HepG2 (cell line): ENCODE measurements around the gene MINDY1. TPM values are rescaled to one million over a fixed set of nuclear protein-coding genes. Genes with fewer than 3 reads are reported as not detected.
A peak's percentile ranks its signal among the peaks of the same experiment; 100 is the strongest.

ENCODE experiments used
- ATF6 ChIP-seq: sonication (generic); formaldehyde crosslinking; conservative IDR thresholded peaks from 2 replicates; pipeline ENCODE4 v1.4.0; 2020; ENCODE audit warnings: missing genetic modification reagents
- DMAP1 ChIP-seq: IDR thresholded peaks from 2 replicates; pipeline ENCODE4 v1.6.1; 2016
- ELF1 ChIP-seq: sonication (generic); formaldehyde crosslinking; IDR thresholded peaks from 2 replicates; pipeline ENCODE4 v1.4.0; 2020; ENCODE audit warnings: missing genetic modification reagents
- GABPA ChIP-seq, 2 experiments: IDR thresholded peaks; 2 replicates each; pipeline ENCODE4 v1.6.1; 2011 to 2016; ENCODE audit warnings: low read depth in 2 of 2, low read length in 1 of 2, missing biosample characterization in 1 of 2, missing genetic modification characterization in 1 of 2
- GABPB1 ChIP-seq: IDR thresholded peaks from 2 replicates; pipeline ENCODE4 v1.6.1; 2016; ENCODE audit warnings: mild to moderate bottlenecking, missing genetic modification reagents, moderate library complexity, missing compliant biosample characterization
- HMG20A ChIP-seq: IDR thresholded peaks from 2 replicates; pipeline ENCODE4 v1.6.1; 2016; ENCODE audit warnings: borderline replicate concordance
- MYC ChIP-seq: sonication (generic); formaldehyde crosslinking; IDR thresholded peaks from 2 replicates; pipeline ENCODE4 v1.9.0; 2021; ENCODE audit warnings: missing genetic modification reagents, borderline replicate concordance
- NR2F6 ChIP-seq, 2 experiments: IDR thresholded peaks; 2 replicates each; pipeline ENCODE4 v1.6.1; 2016; ENCODE audit warnings: antibody characterized with exemption in 1 of 2, mild to moderate bottlenecking in 1 of 2
- TAF1 ChIP-seq: sonication (generic); formaldehyde crosslinking; IDR thresholded peaks from 2 replicates; pipeline ENCODE4 v1.4.0; 2020; ENCODE audit warnings: missing genetic modification reagents
- ZBTB33 ChIP-seq: sonication (generic); formaldehyde crosslinking; IDR thresholded peaks from 2 replicates; pipeline ENCODE4 v1.4.0; 2020; ENCODE audit warnings: missing genetic modification reagents
- ZFP36L2 ChIP-seq: sonication (generic); formaldehyde crosslinking; IDR thresholded peaks from 2 replicates; pipeline ENCODE4 v1.4.0; 2020; ENCODE audit warnings: missing genetic modification reagents
- ZFP91 ChIP-seq: sonication (generic); formaldehyde crosslinking; IDR thresholded peaks from 2 replicates; pipeline ENCODE4 v1.9.0; 2022; ENCODE audit warnings: missing genetic modification reagents, mild to moderate bottlenecking, borderline replicate concordance
- ZFX ChIP-seq: sonication (generic); formaldehyde crosslinking; IDR thresholded peaks from 2 replicates; pipeline ENCODE4 v1.4.0; 2020; ENCODE audit warnings: mild to moderate bottlenecking, low read depth, missing genetic modification reagents, moderate library complexity
- ZNF496 ChIP-seq: sonication (generic); formaldehyde crosslinking; IDR thresholded peaks from 2 replicates; pipeline ENCODE4 v1.8.1; 2023; ENCODE audit warnings: mild to moderate bottlenecking, moderate library complexity, missing genetic modification reagents; ENCODE audit not compliant: insufficient replicate concordance
- ZNF577 ChIP-seq: sonication (generic); formaldehyde crosslinking; IDR thresholded peaks from 2 replicates; pipeline ENCODE4 v1.4.0; 2020; ENCODE audit warnings: mild to moderate bottlenecking, low read depth, missing genetic modification reagents, borderline replicate concordance
- polyA plus RNA-seq, 8 experiments: library from polyadenylated mRNA; depleted of rRNA in 3 of 8; stranded (reverse) in 7 of 8; unstranded in 1 of 8; fragments of >200 nt; fragmentation: Illumina TruSeq in 4 of 8; extraction: Trizol in 4 of 8; gene quantifications; 2 replicates each; pipeline versions ENCODE4 v1.2.1 to v1.2.3, GENCODE V29; 2011 to 2016; ENCODE audit warnings: low read depth in 4 of 8, missing spikeins in 1 of 8, mixed read lengths in 1 of 8; ENCODE audit not compliant: insufficient read depth in 1 of 8
- total RNA-seq, 5 experiments: library from RNA; depleted of rRNA; stranded (reverse); fragments of >200 nt; fragmentation: Illumina TruSeq; extraction: Trizol; gene quantifications; 2 replicates each; pipeline ENCODE4 v1.2.3, GENCODE V29; 2016; ENCODE audit warnings: low read depth in 1 of 5
- TF ChIP-seq, protein P1 (sequence below): sonication (generic); formaldehyde crosslinking; IDR thresholded peaks from 2 replicates; pipeline ENCODE4 v1.9.0; 2021; ENCODE audit warnings: mild to moderate bottlenecking, missing genetic modification reagents

MINDY1 gene
- total and polyA plus RNA-seq, 2 of the 13 experiments (the other 11 are each of a cell fraction or from before 2014, with no cell fraction given): 11.1 to 15.0 TPM

- TF ChIP-seq ATF6 (CRISPR knock-in tag) (no peak), GABPA (IDR thresholded peaks at IDR 0.05; ENCODE audit: low read depth, low read length) (no peak), GABPA (CRISPR knock-in tag; IDR thresholded peaks at IDR 0.05; ENCODE audit: low read depth) (peak; percentile 34; the same call in 1 of the 2 replicates), ELF1 (CRISPR knock-in tag) (peak; percentile 14; the same call in 1 of the 2 replicates), ZNF577 (CRISPR knock-in tag) (no peak), ZBTB33 (0 out of 2 replicates have a peak, but pooled peaks have one; percentile 24), ZNF496 (CRISPR knock-in tag) (no peak), TAF1 (peak; percentile 56; the same call in 1 of the 2 replicates), MYC (CRISPR knock-in tag) (peak; percentile 46; the same call in 1 of the 2 replicates), GABPB1 (CRISPR knock-in tag) (peak; percentile 76), ZFX (CRISPR knock-in tag) (peak; percentile 71), DMAP1 (peak; percentile 37; the same call in 1 of the 2 replicates), ZFP91 (peak; percentile 59; the same call in 1 of the 2 replicates), ZFP36L2 (CRISPR knock-in tag) (no peak), NR2F6 (IDR thresholded peaks at IDR 0.05) (no peak), NR2F6 (CRISPR knock-in tag; IDR thresholded peaks at IDR 0.05) (peak; percentile 30; the same call in 1 of the 2 replicates), HMG20A (CRISPR knock-in tag) (peak; percentile 28; the same call in 1 of the 2 replicates)
- TF ChIP-seq, protein P1, sequence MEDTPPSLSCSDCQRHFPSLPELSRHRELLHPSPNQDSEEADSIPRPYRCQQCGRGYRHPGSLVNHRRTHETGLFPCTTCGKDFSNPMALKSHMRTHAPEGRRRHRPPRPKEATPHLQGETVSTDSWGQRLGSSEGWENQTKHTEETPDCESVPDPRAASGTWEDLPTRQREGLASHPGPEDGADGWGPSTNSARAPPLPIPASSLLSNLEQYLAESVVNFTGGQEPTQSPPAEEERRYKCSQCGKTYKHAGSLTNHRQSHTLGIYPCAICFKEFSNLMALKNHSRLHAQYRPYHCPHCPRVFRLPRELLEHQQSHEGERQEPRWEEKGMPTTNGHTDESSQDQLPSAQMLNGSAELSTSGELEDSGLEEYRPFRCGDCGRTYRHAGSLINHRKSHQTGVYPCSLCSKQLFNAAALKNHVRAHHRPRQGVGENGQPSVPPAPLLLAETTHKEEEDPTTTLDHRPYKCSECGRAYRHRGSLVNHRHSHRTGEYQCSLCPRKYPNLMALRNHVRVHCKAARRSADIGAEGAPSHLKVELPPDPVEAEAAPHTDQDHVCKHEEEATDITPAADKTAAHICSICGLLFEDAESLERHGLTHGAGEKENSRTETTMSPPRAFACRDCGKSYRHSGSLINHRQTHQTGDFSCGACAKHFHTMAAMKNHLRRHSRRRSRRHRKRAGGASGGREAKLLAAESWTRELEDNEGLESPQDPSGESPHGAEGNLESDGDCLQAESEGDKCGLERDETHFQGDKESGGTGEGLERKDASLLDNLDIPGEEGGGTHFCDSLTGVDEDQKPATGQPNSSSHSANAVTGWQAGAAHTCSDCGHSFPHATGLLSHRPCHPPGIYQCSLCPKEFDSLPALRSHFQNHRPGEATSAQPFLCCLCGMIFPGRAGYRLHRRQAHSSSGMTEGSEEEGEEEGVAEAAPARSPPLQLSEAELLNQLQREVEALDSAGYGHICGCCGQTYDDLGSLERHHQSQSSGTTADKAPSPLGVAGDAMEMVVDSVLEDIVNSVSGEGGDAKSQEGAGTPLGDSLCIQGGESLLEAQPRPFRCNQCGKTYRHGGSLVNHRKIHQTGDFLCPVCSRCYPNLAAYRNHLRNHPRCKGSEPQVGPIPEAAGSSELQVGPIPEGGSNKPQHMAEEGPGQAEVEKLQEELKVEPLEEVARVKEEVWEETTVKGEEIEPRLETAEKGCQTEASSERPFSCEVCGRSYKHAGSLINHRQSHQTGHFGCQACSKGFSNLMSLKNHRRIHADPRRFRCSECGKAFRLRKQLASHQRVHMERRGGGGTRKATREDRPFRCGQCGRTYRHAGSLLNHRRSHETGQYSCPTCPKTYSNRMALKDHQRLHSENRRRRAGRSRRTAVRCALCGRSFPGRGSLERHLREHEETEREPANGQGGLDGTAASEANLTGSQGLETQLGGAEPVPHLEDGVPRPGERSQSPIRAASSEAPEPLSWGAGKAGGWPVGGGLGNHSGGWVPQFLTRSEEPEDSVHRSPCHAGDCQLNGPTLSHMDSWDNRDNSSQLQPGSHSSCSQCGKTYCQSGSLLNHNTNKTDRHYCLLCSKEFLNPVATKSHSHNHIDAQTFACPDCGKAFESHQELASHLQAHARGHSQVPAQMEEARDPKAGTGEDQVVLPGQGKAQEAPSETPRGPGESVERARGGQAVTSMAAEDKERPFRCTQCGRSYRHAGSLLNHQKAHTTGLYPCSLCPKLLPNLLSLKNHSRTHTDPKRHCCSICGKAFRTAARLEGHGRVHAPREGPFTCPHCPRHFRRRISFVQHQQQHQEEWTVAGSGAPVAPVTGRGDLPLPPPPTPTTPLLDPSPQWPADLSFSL (CRISPR knock-in tag): no peak
These were observed 29.6 kb downstream of the MINDY1 start (continued) for GRCh38 chr1:150976879-150977694.
